AG10803 (cell line): ENCODE measurements around the gene PHKA2.
"Not testable (repeated sequence)": the region's sequence is repeated elsewhere in the genome, so short reads cannot be mapped to it uniquely, and the experiment has no call there.

Source experiments
- DNase-seq: peaks from one replicate; pipeline ENCODE4 v3.0.0; 2010; ENCODE audit warnings: low read depth
- H3K4me3 ChIP-seq: 2 replicates; pipeline ENCODE4 v1.5.1; 2011; ENCODE audit warnings: mild to moderate bottlenecking, low read length, control low read depth
- TF ChIP-seq, protein P1 (sequence below): conservative IDR thresholded peaks from 2 replicates; pipeline ENCODE4 v1.5.1; 2011; ENCODE audit warnings: mild to moderate bottlenecking, low read length, control low read depth, inconsistent platforms

Gene PHKA2, protein sequence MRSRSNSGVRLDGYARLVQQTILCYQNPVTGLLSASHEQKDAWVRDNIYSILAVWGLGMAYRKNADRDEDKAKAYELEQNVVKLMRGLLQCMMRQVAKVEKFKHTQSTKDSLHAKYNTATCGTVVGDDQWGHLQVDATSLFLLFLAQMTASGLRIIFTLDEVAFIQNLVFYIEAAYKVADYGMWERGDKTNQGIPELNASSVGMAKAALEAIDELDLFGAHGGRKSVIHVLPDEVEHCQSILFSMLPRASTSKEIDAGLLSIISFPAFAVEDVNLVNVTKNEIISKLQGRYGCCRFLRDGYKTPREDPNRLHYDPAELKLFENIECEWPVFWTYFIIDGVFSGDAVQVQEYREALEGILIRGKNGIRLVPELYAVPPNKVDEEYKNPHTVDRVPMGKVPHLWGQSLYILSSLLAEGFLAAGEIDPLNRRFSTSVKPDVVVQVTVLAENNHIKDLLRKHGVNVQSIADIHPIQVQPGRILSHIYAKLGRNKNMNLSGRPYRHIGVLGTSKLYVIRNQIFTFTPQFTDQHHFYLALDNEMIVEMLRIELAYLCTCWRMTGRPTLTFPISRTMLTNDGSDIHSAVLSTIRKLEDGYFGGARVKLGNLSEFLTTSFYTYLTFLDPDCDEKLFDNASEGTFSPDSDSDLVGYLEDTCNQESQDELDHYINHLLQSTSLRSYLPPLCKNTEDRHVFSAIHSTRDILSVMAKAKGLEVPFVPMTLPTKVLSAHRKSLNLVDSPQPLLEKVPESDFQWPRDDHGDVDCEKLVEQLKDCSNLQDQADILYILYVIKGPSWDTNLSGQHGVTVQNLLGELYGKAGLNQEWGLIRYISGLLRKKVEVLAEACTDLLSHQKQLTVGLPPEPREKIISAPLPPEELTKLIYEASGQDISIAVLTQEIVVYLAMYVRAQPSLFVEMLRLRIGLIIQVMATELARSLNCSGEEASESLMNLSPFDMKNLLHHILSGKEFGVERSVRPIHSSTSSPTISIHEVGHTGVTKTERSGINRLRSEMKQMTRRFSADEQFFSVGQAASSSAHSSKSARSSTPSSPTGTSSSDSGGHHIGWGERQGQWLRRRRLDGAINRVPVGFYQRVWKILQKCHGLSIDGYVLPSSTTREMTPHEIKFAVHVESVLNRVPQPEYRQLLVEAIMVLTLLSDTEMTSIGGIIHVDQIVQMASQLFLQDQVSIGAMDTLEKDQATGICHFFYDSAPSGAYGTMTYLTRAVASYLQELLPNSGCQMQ

DNA sequence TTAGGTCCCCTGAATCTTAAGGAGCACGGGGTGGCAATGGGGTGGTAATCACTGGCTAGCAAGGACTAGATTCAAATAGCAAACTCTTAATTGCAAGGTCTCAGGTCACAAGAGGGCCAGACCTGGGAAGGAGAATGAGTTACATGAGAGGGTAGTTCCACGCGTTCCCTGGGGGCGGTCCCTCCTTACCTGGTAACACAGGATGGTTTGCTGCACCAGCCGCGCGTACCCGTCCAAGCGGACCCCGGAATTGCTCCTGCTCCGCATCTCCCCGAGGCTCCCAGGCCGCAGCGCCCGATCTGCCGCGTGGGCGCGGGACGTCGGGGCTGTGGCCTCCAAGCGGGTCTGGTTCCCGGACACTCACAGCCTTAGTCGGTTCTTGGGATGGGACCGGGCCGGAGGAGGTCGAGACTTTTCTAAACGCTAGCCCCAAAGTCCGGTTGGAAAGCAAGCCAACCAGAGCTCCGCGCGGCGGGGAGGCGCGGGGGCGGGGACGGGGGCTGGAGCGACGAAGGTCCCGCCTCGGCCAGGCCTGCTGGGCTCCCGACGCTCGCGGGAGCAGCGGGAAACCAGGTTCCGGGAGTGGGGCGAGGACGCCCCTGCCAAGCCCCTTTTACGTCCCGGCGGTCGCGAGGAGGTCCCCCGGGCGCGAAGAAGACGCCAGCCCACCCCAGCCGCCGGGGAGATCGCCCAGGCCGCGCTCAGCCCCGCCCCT, at the start of gene PHKA2:
Gene PHKA2 (minus strand): TSS at position 449 of the 715 bp plus-strand sequence. CDS start 182 bp downstream, at position 267.
- H3K4me3 ChIP-seq, result peak within 1 kb of the TSS; percentile 67
- peak; percentile 35 for DNase-seq
- TF ChIP-seq, protein P1, sequence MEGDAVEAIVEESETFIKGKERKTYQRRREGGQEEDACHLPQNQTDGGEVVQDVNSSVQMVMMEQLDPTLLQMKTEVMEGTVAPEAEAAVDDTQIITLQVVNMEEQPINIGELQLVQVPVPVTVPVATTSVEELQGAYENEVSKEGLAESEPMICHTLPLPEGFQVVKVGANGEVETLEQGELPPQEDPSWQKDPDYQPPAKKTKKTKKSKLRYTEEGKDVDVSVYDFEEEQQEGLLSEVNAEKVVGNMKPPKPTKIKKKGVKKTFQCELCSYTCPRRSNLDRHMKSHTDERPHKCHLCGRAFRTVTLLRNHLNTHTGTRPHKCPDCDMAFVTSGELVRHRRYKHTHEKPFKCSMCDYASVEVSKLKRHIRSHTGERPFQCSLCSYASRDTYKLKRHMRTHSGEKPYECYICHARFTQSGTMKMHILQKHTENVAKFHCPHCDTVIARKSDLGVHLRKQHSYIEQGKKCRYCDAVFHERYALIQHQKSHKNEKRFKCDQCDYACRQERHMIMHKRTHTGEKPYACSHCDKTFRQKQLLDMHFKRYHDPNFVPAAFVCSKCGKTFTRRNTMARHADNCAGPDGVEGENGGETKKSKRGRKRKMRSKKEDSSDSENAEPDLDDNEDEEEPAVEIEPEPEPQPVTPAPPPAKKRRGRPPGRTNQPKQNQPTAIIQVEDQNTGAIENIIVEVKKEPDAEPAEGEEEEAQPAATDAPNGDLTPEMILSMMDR, result no peak

DNA sequence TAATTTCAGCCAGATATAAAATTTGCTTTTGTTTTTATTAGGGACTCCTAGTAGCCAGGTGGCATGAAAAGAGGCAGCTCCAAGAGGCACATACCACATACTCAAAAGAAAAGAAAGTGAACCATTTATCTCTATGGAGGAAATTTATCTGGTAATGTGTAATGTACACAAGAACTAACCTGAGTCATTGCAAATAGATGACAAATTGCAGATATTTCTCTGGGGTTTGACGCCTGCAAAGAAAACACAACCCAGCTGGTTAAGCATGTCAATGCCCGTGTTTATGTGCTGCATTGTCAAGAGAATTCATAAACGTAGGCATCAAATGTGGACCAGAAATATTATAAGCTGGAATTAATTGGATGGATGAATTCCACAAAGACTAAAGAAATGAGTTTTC, 46.9 kb upstream of the PHKA2 start:
- TF ChIP-seq, protein P1, result no peak
- no peak for DNase-seq

DNA sequence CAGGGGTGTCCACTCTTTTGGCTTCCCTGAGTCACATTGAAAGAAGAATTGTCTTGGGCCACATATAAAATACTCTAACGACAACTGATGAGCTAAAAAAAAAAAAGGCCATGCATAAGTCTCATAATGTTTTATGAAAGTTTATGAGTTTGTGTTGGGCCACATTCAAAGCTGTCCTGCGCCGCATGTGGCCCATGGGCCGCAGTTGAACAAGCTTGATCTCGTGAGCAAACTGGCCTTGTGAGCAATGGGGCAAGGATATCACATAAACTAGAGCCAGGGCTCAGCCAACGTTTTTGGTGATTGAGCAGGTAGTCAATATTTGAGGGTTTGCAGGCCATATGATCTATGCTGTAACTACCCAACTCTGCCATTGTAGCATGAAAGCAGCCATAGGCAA, 44.6 kb upstream of the PHKA2 start:
- no peak overlapping the region for H3K4me3 ChIP-seq
- no peak for DNase-seq
- TF ChIP-seq, protein P1, result no peak

More for the DNA sequence above, 46.9 kb upstream of the PHKA2 start:
- H3K4me3 ChIP-seq, result no peak overlapping the region

DNA sequence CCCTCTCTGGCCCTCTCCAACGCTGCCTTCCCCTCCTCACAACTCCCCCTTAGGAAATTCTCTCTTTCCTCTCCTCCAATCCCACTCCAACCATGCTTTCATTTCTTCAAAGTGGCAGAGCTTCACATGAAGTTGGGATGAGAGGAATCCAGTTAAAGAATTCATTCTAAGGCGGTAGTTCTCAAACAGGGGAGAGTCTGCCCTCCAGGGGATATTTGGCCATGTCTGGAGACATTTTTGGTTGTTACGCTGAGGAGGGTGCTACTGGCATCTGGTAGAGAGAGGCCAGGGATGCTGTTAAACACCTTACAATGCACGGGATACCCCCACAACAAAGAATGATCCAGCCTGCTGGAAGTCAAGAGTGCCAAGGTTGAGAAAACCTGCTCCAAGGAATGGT, 40.5 kb upstream of the PHKA2 start:
- no peak overlapping the region for H3K4me3 ChIP-seq
- TF ChIP-seq, protein P1, result no peak

DNA sequence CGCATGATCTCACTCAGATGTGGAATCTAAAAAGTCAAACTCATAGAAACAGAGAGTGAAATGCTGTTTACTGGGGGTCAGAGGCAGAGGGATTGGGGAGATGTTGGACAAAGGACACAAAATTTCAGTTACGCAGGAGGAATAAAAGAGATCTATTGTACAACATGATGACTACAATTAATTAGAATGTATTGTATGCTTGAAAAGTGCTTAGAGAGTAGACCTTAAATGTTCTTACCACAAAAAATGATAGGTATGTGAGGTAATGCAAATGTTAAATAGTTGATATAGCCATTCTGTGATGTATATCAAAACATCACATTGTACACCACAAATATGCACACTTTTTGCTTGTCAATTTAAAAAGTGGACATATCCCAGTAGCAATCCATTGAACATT, 36.1 kb upstream of the PHKA2 start:
- H3K4me3 ChIP-seq, result no peak overlapping the region
- TF ChIP-seq, protein P1, result no peak

More for the DNA sequence above, 40.5 kb upstream of the PHKA2 start:
- DNase-seq, result no peak

DNA sequence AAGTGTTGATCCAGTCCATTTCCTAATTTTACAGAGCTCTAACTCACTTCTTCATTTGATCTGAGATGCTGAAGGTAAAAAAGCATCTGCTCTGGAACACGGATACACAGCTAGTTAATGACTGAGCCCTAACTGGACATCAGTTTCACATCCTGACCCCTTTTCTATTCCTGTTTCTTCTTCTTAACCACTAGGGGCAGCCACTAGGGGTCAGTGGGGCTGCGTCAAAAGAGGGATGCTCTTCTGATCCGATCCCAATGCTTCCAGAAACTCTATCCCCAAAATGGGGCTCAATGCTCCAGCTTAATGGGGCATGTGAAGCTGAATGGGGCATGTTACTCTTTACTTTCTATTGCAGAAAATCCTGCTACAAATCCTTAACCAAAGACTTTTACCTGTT, 33.4 kb upstream of the PHKA2 start:
- TF ChIP-seq, protein P1, result peak; percentile 56
- no peak overlapping the region for H3K4me3 ChIP-seq
- DNase-seq, result peak; percentile 8

More for the DNA sequence above, 36.1 kb upstream of the PHKA2 start:
- DNase-seq, result no peak

DNA sequence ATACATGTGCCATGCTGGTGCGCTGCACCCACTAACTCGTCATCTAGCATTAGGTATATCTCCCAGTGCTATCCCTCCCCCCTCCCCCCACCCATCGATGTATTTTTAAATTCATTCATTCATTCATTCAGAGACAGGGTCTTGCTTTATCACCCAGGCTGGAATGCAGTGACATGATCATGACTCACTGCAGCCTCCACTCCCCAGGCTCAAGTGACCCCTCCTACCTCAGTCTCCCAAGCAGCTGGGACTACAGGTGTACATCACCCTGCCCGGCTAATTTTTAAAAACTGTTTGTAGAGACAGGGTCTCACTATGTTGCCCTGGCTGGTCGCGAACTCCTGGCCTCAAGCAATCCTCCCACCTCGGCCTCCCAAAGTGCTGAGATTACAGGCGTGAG, 32.7 kb upstream of the PHKA2 start:
- not testable (repeated sequence) for DNase-seq, H3K4me3 ChIP-seq
